Globus pallidus (tissue), 1 donor: ENCODE results near the gene MYO18A.

Experiments used
- DNase-seq: peaks from one replicate; pipeline ENCODE4 v3.0.0-alpha.2; 2015; ENCODE audit warnings: low spot score

MYO18A gene

GRCh38 chr17:29054835-29055234 lies 125.4 kb downstream of the MYO18A start:
- DNase-seq, result no peak

GRCh38 chr17:29051731-29052130 lies 128.5 kb downstream of the MYO18A start:
- DNase-seq, result no peak

- DNase-seq, result no peak
Measured at GRCh38 chr17:29051194-29051593, 129.0 kb downstream of the MYO18A start.

- DNase-seq, result no peak
Measured at GRCh38 chr17:29050176-29050575, 130.0 kb downstream of the MYO18A start.

GRCh38 chr17:29049541-29050145 lies 130.6 kb downstream of the MYO18A start:
- no peak for DNase-seq

- no peak for DNase-seq
Measured at GRCh38 chr17:29048440-29049368, 131.5 kb downstream of the MYO18A start.

GRCh38 chr17:29046473-29046839 lies 133.7 kb downstream of the MYO18A start:
- no peak for DNase-seq

- no peak for DNase-seq
Measured at GRCh38 chr17:29045734-29046472, 134.3 kb downstream of the MYO18A start.

- DNase-seq, result no peak
Measured at GRCh38 chr17:29045026-29045425, 135.2 kb downstream of the MYO18A start.

GRCh38 chr17:29043539-29044145 lies 136.6 kb downstream of the MYO18A start:
- DNase-seq, result no peak

GRCh38 chr17:29042679-29043538 lies 137.3 kb downstream of the MYO18A start, which contains the start of gene PIPOX:
PIPOX (plus strand) TSS chr17:29043141; CDS start chr17:29043226, 85 bp downstream.
- DNase-seq, result peak; percentile 60

GRCh38 chr17:29042026-29042678 lies 138.0 kb downstream of the MYO18A start:
- DNase-seq, result no peak

- DNase-seq, result no peak
Measured at GRCh38 chr17:29041571-29041970, 138.6 kb downstream of the MYO18A start.

GRCh38 chr17:29041091-29041490 lies 139.1 kb downstream of the MYO18A start:
- DNase-seq, result no peak

- DNase-seq, result peak; percentile 35
Measured at GRCh38 chr17:29039764-29040598, 140.2 kb downstream of the MYO18A start.

- peak; percentile 18 for DNase-seq
Measured at GRCh38 chr17:29038085-29038795, 142.0 kb downstream of the MYO18A start.

- DNase-seq, result no peak
Measured at GRCh38 chr17:29037739-29038084, 142.5 kb downstream of the MYO18A start.

- DNase-seq, result no peak
Measured at GRCh38 chr17:29036584-29036983, 143.6 kb downstream of the MYO18A start.

GRCh38 chr17:29034510-29034909 lies 145.7 kb downstream of the MYO18A start:
- no peak for DNase-seq
